ENCODE data around the gene ORM1. TPM values are rescaled to one million over a fixed set of nuclear protein-coding genes. Genes with fewer than 3 reads are reported as not detected.

The ORM1 gene
- total RNA-seq, 4 donors from 2014 or later = 59.2 TPM; not detected in 3

DNA sequence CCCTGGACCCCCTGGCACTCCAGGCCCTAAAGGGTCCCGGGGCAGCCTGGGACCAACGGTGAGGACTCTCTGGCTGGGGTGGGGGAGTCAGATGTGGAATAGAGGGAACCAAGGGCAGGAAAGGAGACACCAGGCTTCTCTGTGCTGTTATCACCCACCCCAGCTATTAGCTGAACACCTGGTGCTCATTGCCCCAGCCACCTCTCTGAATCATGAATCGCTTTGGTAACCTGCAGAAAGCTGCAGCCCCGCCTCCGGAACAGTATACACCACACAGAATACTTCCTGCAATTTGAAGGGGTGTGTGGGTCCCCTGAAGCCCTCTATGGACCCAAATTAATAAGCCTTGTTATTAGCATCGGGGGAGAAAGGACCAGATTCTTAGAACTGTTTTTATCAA is 40.4 kb upstream of the ORM1 start:
- Histone ChIP-seq H3K9me3 (no peaks in the 10 kb centered on the region), H3K27ac (no peak overlapping the region), H3K4me1 (peaks cover 41% of the 10 kb centered on the region), H3K27me3 (no peaks in the 10 kb centered on the region), H3K36me3 (no peaks in the 10 kb centered on the region), H3K4me3 (no peak overlapping the region)
- TF ChIP-seq, protein P1, sequence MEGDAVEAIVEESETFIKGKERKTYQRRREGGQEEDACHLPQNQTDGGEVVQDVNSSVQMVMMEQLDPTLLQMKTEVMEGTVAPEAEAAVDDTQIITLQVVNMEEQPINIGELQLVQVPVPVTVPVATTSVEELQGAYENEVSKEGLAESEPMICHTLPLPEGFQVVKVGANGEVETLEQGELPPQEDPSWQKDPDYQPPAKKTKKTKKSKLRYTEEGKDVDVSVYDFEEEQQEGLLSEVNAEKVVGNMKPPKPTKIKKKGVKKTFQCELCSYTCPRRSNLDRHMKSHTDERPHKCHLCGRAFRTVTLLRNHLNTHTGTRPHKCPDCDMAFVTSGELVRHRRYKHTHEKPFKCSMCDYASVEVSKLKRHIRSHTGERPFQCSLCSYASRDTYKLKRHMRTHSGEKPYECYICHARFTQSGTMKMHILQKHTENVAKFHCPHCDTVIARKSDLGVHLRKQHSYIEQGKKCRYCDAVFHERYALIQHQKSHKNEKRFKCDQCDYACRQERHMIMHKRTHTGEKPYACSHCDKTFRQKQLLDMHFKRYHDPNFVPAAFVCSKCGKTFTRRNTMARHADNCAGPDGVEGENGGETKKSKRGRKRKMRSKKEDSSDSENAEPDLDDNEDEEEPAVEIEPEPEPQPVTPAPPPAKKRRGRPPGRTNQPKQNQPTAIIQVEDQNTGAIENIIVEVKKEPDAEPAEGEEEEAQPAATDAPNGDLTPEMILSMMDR (IDR thresholded peaks at IDR 0.05) = no peak
- TF ChIP-seq POLR2A (IDR thresholded peaks at IDR 0.05) (no peak), EP300 (IDR thresholded peaks at IDR 0.05) (no peak), POLR2AphosphoS5 (IDR thresholded peaks at IDR 0.05) (no peak)
- WGBS = 85% methylated on average over 6 of the region's 6 CpGs
- DNase-seq (ENCODE audit: low spot score in 2 of 2) = peak; percentile 29 to 41

DNA sequence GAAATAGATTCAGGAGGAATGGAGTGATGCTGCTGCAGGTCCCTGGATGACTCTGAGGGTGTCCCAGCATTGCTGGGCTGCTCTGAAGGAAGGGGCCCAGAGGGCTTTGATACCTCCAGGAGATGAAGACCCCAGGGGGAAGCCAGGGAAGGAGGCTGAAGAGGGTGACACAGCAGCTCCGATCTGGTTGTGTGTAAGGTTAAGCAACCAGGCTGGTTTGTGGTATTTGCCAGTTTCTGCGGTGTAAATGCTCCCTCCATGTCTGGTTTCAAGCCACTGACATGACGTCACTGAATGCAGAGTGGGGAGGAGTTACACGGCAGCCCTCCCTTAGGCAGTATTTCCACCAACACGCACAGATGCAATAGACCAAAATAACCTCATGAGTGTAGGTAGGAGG is 40.0 kb upstream of the ORM1 start:
- peak; percentile 37 to 58 for DNase-seq (ENCODE audit: low spot score in 2 of 2)
- H3K27ac ChIP-seq = no peak overlapping the region
- TF ChIP-seq POLR2A (IDR thresholded peaks at IDR 0.05) (no peak), EP300 (IDR thresholded peaks at IDR 0.05) (no peak), POLR2AphosphoS5 (IDR thresholded peaks at IDR 0.05) (no peak)
- TF ChIP-seq, protein P1 (IDR thresholded peaks at IDR 0.05) = no peak

DNA sequence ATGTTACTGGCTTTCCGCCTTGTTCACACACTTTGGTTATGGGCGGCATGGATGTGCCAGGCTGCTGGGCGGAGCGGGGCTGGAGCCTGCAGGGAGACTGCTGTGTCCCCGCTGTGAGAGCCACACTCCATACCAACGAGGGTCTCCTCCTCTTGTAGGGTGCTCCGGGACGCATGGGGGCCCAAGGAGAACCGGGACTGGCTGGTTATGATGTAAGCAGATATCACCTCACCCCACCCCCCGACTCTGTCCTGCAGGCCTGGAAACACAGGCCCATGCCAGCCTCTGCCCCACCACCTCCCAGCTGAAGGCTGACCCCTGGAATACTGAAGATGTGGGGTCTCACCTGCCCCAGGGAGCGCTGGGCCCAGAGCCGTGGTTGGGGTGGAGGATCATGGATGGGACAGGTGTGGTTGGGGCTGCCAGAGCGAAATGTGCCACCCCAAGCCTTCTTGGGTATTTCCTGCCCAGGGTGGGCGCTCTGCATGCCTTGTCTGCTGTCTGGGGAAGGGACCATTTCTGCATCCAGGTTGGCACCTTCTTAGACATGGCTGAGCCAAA is 39.3 kb upstream of the ORM1 start:
- WGBS = 85% methylated on average over 14 of the region's 14 CpGs
- Histone ChIP-seq H3K9me3 (no peaks in the 10 kb centered on the region), H3K4me3 (no peak overlapping the region), H3K36me3 (no peaks in the 10 kb centered on the region), H3K4me1 (peaks cover 49% of the 10 kb centered on the region), H3K27me3 (no peaks in the 10 kb centered on the region), H3K27ac (no peak overlapping the region)
- TF ChIP-seq, protein P1 (IDR thresholded peaks at IDR 0.05) = no peak
- no peak for TF ChIP-seq EP300 (IDR thresholded peaks at IDR 0.05)
- TF ChIP-seq POLR2AphosphoS5 (IDR thresholded peaks at IDR 0.05) = no peak
- TF ChIP-seq POLR2A (IDR thresholded peaks at IDR 0.05) = no peak
- peak; percentile 53 to 76 for DNase-seq (ENCODE audit: low spot score in 2 of 2)

More for the DNA sequence above, 40.0 kb upstream of the ORM1 start:
- Histone ChIP-seq H3K4me1 (peaks cover 43% of the 10 kb centered on the region), H3K9me3 (no peaks in the 10 kb centered on the region), H3K27me3 (no peaks in the 10 kb centered on the region), H3K36me3 (no peaks in the 10 kb centered on the region), H3K4me3 (no peak overlapping the region)
- WGBS = 44% methylated on average over 5 of the region's 5 CpGs

DNA sequence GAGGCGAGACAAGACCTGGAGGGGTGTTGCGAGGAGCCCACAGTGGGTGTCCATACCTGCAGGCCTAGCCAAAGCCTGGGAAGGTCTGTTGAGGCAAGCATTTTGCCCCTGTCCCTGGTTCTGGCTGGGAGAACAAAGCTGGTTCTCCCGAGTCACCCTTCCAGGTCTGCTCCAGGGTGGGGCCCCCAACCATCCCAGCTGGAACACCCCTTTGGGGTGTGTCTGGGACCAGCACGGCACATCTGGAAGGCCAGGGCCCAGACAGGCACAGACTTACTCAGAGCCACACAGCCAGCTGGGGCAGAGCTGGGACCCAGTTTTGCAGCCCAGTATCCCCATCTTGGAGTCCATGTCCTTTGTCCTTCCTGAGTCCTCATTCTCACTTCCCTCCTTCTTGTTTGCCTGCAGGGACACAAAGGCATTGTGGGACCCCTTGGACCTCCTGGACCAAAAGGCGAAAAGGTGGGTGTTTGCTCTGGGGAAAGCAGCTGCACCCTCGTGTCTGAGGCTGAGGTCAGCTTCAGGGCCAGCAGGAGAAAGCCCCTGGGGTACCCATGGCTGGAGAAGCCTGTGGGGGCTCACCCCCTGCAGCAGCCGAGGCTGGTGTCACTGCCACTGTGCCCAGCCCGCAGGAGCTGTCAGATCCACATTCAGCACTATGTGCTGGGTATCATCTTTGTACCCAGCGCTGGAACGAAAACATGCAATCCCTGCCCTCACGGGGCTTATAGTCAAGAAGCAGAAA is 38.4 kb upstream of the ORM1 start:
- no peaks in the 10 kb centered on the region for H3K9me3 ChIP-seq
- no peak overlapping the region for H3K27ac ChIP-seq
- WGBS = 85% methylated on average over 9 of the region's 11 CpGs
- no peaks in the 10 kb centered on the region for H3K27me3 ChIP-seq
- TF ChIP-seq, protein P1 (IDR thresholded peaks at IDR 0.05) = no peak
- TF ChIP-seq EP300 (IDR thresholded peaks at IDR 0.05) = no peak
- TF ChIP-seq POLR2AphosphoS5 (IDR thresholded peaks at IDR 0.05) = no peak
- TF ChIP-seq POLR2A (IDR thresholded peaks at IDR 0.05) = no peak
- H3K36me3 ChIP-seq = no peaks in the 10 kb centered on the region
- no peak overlapping the region for H3K4me3 ChIP-seq
- H3K4me1 ChIP-seq = peaks cover 52% of the 10 kb centered on the region
- DNase-seq (ENCODE audit: low spot score in 2 of 2) = peak; percentile 51 to 75

DNA sequence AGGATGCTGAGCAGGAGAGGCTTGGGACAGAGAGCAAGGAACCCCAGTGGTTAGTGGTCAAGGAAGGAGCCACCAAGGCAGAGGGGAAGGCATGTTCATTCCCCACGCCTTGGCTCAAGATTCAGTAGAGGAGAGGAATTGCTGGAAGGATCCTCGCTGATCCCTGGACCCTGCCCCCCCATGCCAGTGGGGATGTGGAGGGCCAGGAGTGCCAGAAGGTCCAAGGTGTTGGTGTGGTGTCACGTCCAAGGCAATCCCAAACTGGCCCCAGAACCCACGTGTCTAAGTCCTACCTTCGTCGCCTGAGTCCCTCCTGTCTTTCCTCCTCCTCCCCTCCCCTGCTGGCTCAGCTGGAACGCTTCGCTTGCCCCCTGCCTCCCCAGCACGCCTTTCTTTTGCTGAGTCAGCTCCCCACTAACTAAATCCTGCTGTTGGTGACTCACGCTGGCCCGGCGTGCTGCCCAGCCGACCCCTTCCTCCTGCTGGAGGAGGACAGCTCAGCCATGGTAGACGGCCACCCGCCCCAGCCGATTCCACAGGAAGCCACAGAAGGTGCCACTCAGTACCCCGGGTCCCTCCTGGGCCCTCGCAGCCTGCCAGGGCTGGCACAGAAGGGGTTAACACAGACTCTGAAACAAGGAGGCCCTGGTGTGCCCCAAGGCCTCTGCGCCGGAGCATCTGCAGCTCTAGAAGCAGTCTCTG is 37.6 kb upstream of the ORM1 start:
- Histone ChIP-seq H3K36me3 (no peaks in the 10 kb centered on the region), H3K27me3 (no peaks in the 10 kb centered on the region), H3K4me3 (no peak overlapping the region), H3K27ac (no peak overlapping the region), H3K9me3 (no peaks in the 10 kb centered on the region), H3K4me1 (peaks cover 51% of the 10 kb centered on the region)
- WGBS = 56% methylated on average over 15 of the region's 20 CpGs
- TF ChIP-seq, protein P1 (IDR thresholded peaks at IDR 0.05) = no peak
- peak; percentile 63 to 74 for DNase-seq (ENCODE audit: low spot score in 2 of 2)
